Midbrain (tissue), 1 donor: Measurements from ENCODE around the gene ATRIP.

Experiments used
- DNase-seq: peaks from one replicate; lab custom pipeline; 2025; lab: John Stamatoyannopoulos, UW

ATRIP gene

DNA sequence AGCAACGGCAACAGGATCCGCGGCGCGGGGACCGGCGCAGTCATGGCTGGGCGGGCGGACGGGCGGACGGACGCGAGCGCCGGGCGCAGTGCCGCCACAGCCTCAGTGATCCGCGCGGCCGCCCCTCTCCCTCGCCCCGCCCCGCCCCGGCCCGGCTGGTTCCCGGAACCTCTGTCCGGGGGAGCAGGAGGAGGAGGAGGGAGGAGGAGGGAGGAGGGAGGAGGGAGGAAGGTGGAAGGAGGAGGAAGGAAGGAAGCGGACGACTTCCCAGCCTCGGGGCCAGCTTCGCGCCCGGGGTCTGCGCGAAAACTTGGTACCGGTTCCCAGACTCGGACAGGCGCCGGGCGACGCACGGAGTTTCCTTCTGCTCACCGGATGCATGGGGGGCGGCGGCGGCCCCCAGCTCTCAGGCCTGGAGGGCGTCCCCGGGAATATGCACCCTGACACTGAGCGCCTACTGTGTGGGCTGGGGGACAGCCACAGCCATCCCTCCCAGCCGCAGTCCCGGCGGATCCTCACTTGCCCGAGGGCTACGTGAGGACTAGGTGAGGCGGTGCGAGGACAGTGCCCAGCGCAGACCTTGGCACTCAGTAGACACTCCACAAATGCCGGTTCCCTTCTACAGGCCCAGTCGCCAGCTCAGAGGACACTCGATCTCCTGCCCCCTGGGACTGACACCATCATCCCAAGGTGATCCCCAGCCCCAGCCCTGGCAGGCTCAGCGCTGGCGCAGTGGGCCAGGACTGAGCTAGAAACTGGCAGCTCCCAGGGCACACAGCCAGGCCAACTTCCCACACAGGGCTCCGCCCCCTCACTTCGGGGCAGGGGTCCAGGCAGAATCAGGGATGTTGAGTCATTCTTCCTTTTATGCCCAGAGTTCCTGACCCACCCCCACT, 57.8 kb downstream of the ATRIP start, which contains the start of gene SHISA5:
TSS of gene SHISA5 (minus strand) at position 124 of the 896 bp plus-strand sequence. CDS start at position 44, 80 bp downstream.
- DNase-seq: peak; percentile 72

DNA sequence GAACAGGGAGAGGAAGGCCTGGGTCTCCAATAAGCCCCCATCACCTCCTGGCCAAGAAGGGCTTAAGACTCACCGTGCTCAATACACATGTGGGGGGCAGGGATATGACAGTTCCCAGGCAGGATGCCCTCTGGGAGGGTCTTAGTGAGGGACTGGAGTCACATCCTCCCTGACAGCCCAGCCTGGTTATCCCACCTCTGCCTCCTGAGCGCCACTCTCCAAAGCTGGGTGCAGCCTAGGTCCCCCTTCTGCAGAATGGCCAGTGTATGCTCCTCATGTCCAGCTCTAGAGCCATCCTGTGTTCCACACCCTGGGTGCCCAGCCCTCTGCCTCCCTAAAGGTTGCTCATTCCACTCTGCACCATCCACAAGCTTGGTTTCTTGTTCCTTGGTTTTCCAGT, 58.6 kb downstream of the ATRIP start:
- DNase-seq: no peak

DNA sequence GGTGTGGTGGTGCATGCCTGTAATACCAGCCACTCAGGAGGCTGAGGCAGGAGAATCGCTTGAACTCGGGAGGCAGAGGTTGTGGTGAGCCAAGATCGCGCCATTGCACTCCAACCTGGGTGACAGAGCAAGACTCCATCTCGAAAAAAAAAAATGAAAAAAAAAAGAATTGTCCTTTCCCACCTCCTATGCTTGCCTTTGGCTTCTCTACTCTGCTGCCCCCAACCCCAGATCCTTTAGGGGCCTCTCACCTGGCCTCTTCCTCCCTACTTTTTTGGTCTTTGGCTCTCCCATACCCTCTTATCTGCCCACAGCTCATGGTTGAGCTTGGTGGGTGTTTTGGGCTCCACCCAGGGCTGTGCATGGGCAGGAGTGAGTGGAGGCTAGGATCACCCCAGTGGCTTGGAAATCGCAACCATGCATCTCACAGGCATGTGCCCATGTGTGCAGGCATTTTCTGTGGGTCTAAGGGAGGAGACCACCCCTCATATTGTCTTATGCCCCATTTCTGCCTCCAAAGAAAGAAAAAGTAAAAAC, 59.5 kb downstream of the ATRIP start:
- DNase-seq: no peak

DNA sequence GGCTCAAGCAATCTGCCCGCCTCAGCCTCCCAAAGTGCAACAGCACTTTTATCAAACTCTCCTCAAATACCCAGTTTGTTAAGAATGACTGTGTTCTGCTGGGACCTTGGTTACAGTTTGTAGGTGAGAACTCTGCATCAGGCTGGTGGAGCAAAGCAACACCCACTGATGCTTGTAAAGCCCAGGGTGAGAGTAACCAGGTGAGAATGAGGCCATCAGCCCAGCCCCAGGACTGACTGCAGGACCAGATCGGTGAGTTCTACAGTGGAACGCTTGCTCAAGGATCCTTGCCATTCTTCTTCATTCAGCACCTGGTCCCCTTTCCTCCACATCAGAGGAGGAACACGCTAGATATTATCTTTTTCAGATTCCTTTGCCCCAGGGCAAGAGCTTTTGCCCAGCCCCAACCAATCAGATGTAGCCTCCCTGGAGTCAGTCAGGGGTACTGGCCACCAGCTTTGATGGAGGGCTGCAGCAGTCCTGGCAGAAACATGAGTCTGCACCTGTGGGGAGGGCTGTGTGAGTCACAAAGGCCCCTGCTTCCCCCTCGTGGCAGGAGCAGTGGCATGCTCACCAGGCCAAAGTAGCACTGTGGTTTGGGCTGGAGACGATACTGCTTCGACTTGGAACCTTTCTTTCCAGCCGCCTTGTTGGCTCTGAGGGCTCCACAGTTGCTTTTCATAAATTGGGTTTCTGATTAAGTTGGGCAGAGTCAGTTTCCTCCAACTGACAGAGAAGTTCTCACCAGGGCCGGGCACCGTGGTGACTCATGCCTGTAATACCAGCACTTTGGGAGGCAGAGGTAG, 60.9 kb downstream of the ATRIP start:
- DNase-seq: no peak

DNA sequence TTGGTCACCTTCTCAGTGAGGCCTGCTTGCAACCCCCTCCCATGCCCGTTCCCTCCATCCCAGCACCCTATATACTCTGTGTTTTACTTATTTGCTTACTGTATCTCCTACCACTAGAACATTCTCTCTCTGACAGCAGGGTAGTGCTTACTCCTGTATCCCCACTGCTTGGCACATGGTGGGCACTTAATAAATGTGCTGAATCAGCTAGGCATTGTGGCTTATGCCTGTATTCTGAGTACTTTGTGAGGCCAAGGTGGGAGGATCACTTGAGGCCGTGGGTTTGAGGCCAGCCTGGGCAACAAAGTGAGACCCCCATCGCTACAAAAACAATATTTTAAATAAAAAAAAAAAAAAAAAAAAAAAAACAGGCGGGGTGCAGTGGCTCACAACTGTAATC, 65.0 kb downstream of the ATRIP start:
- DNase-seq: no peak

DNA sequence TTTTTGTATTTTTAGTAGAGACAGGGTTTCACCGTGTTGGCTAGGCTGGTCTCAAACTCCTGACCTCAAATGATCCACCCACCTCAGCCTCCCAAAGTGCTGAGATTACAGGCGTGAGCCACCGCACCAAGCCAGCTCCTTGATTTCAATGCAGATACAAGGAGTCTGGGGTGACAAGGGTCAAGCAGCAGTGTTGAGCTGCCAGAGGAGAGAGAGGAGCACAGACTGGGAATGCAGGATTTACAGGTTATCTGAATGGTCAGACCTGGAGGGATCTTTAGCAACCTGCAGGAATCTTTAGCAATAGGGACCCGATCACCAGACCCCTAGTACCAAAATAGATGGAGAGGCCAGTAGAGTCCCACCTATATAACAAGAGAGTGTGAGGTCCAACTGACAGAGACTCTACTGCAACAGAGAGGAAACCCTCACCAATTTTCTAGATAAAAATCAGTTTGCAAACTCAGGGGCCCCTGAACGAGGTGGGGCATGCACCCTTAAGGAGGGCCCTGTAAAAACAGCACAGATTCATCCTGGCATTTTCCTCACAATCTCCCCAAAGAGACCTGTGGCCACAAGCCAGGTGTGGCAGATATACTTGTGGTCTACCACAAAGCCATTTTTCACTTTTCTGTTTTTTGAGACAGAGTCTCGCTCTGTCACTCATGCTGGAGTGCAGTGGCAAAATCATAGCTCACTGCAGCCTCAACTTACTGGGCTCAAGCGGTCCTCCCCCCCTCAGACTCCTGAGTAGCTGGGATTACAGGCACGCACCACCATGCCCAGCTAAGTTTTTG, 68.1 kb downstream of the ATRIP start:
- no peak for DNase-seq
